Measurements from ENCODE around the gene OR2T11. TPM values are rescaled to one million over a fixed set of nuclear protein-coding genes. Genes with fewer than 3 reads are reported as not detected.
"Not testable (repeated sequence)": the region's sequence is repeated elsewhere in the genome, so short reads cannot be mapped to it uniquely, and the experiment has no call there.

Gene OR2T11
- total RNA-seq, 1 experiment from 2014 or later, result not detected

- Mint-ChIP-seq H3K4me1 (no peaks in the 10 kb centered on the region), H3K27me3 (ENCODE audit: low read depth) (no peaks in the 10 kb centered on the region), H3K27ac (no peak overlapping the region), H3K4me3 (no peak overlapping the region), H3K36me3 (ENCODE audit: insufficient read depth in 1 of 3, low read depth in 3 of 3) (peaks cover 0 to 21% (median 8%) of the 10 kb centered on the region in 3 experiments; a peak in 6 of 7 replicates), H3K9me3 (peaks cover 62 to 65% of the 10 kb centered on the region in 2 experiments)
- Histone ChIP-seq H4K8ac (replicated peaks; ENCODE audit: insufficient read length, low read depth, low read length) (no peak overlapping the region), H3K23me2 (ENCODE audit: insufficient read length, low read depth, low read length, poor library complexity, severe bottlenecking) (no peaks in the 10 kb centered on the region), H3K4ac (ENCODE audit: low read depth, low read length) (no peak overlapping the region), H3K56ac (ENCODE audit: insufficient read length, low read depth, low read length) (no peak overlapping the region), H4K91ac (ENCODE audit: insufficient read length, low read depth, low read length) (no peak overlapping the region), H2AFZ (ENCODE audit: low read length) (no peak overlapping the region), H3K18ac (ENCODE audit: insufficient read length, low read depth, low read length) (no peak overlapping the region), H2BK120ac (ENCODE audit: low read depth, low read length, poor library complexity, severe bottlenecking) (no peak overlapping the region), H2BK15ac (ENCODE audit: low read depth, low read length) (no peak overlapping the region), H3K9ac (ENCODE audit: extremely low read depth, insufficient read length, low read length) (no peak overlapping the region), H3K79me1 (ENCODE audit: insufficient read depth, low read depth, low read length, poor library complexity, severe bottlenecking) (no peaks in the 10 kb centered on the region), H2BK5ac (ENCODE audit: insufficient read length, low read length) (no peak overlapping the region), H3K14ac (ENCODE audit: insufficient read depth, low read length) (no peak overlapping the region), H2BK12ac (ENCODE audit: insufficient read length, low read depth, low read length) (no peak overlapping the region), H2AK5ac (ENCODE audit: insufficient read length, low read length) (no peak overlapping the region), H3K23ac (ENCODE audit: insufficient read length, low read depth, low read length) (no peak overlapping the region), H3T11ph (ENCODE audit: low read length) (no peak overlapping the region), H4K5ac (ENCODE audit: insufficient read length, low read depth, low read length) (no peak overlapping the region), H3K27ac (ENCODE audit: insufficient read length, low read depth, low read length) (no peak overlapping the region), H3K9me3 (ENCODE audit: control insufficient read depth, low read depth, low read length) (peaks cover 18% of the 10 kb centered on the region), H3K27me3 (ENCODE audit: insufficient read depth, low read length) (no peaks in the 10 kb centered on the region), H3K4me1 (ENCODE audit: insufficient read depth, low read length) (no peaks in the 10 kb centered on the region), H3K4me2 (ENCODE audit: insufficient read depth, insufficient read length, low read length) (no peak overlapping the region), H4K20me1 (ENCODE audit: control insufficient read depth, insufficient read depth, insufficient read length) (no peaks in the 10 kb centered on the region), H3K79me2 (ENCODE audit: insufficient read depth, low read length) (no peaks in the 10 kb centered on the region), H2BK20ac (ENCODE audit: low read depth, low read length, poor library complexity, severe bottlenecking) (no peak overlapping the region)
- WGBS (ENCODE audit: extremely low coverage, insufficient read length, low lambda C conversion rate), result no CpG with 5 or more reads among the region's 9 CpGs
- TF ChIP-seq CTCF (conservative IDR thresholded peaks at IDR 0.05), result no peak
- no peak for DNase-seq
Observed at GRCh38 chr1:248576260-248576980, 58.5 kb downstream of the OR2T11 start.

GRCh38 chr1:248574657-248575056, 60.2 kb downstream of the OR2T11 start, which contains the start of gene OR2T34:
OR2T34 (minus strand) TSS chr1:248574757; CDS start chr1:248574757, 0 bp downstream.
- H2BK15ac ChIP-seq (ENCODE audit: low read depth, low read length); H3K4me1 ChIP-seq (ENCODE audit: insufficient read depth, low read length); H3K4me3 Mint-ChIP-seq; H3K23ac ChIP-seq (ENCODE audit: insufficient read length, low read depth, low read length); H3K23me2 ChIP-seq (ENCODE audit: insufficient read length, low read depth, low read length, poor library complexity, severe bottlenecking); H3K9ac ChIP-seq (ENCODE audit: extremely low read depth, insufficient read length, low read length); H3K27ac Mint-ChIP-seq; H2BK5ac ChIP-seq (ENCODE audit: insufficient read length, low read length); H4K20me1 ChIP-seq (ENCODE audit: control insufficient read depth, insufficient read depth, insufficient read length); H3K27me3 Mint-ChIP-seq (ENCODE audit: low read depth); H3K18ac ChIP-seq (ENCODE audit: insufficient read length, low read depth, low read length); H2AK5ac ChIP-seq (ENCODE audit: insufficient read length, low read length); H2AFZ ChIP-seq (ENCODE audit: low read length); H3K4ac ChIP-seq (ENCODE audit: low read depth, low read length); H3K79me1 ChIP-seq (ENCODE audit: insufficient read depth, low read depth, low read length, poor library complexity, severe bottlenecking); H3K14ac ChIP-seq (ENCODE audit: insufficient read depth, low read length); H3K56ac ChIP-seq (ENCODE audit: insufficient read length, low read depth, low read length); H3K27me3 ChIP-seq (ENCODE audit: insufficient read depth, low read length); H4K8ac ChIP-seq (replicated peaks; ENCODE audit: insufficient read length, low read depth, low read length); H3K27ac ChIP-seq (ENCODE audit: insufficient read length, low read depth, low read length); H2BK20ac ChIP-seq (ENCODE audit: low read depth, low read length, poor library complexity, severe bottlenecking); H3K4me1 Mint-ChIP-seq; H2BK120ac ChIP-seq (ENCODE audit: low read depth, low read length, poor library complexity, severe bottlenecking); H4K91ac ChIP-seq (ENCODE audit: insufficient read length, low read depth, low read length); H3K4me2 ChIP-seq (ENCODE audit: insufficient read depth, insufficient read length, low read length); H3T11ph ChIP-seq (ENCODE audit: low read length); H2BK12ac ChIP-seq (ENCODE audit: insufficient read length, low read depth, low read length); H3K79me2 ChIP-seq (ENCODE audit: insufficient read depth, low read length); H4K5ac ChIP-seq (ENCODE audit: insufficient read length, low read depth, low read length); DNase-seq: not testable (repeated sequence)
- Mint-ChIP-seq H3K36me3 (ENCODE audit: insufficient read depth in 1 of 3, low read depth in 3 of 3) (peaks cover 0 to 18% (median 8%) of the 10 kb centered on the region in 3 experiments; a peak in 6 of 7 replicates), H3K9me3 (peaks cover 51 to 55% of the 10 kb centered on the region in 2 experiments)
- H3K9me3 ChIP-seq (ENCODE audit: control insufficient read depth, low read depth, low read length), result peaks cover 14% of the 10 kb centered on the region
- no CpG with 5 or more reads among the region's 3 CpGs for WGBS (ENCODE audit: extremely low coverage, insufficient read length, low lambda C conversion rate)
